ENCODE data around the gene C2.
"Not testable (repeated sequence)": the region's sequence is repeated elsewhere in the genome, so short reads cannot be mapped to it uniquely, and the experiment has no call there.

The C2 gene

GRCh38 chr6:31899882-31900722 is 27.4 kb upstream of the C2 start:
- DNase-seq = peak; percentile 27

- DNase-seq = no peak
These were observed 26.6 kb upstream of the C2 start for GRCh38 chr6:31900917-31901414.

GRCh38 chr6:31901415-31901952 is 26.0 kb upstream of the C2 start:
- DNase-seq = peak; percentile 67

- peak; percentile 91 for DNase-seq
These were observed 25.4 kb upstream of the C2 start, which contains the start of gene ZBTB12 for GRCh38 chr6:31901953-31902643. ZBTB12 (minus strand) TSS chr6:31902086; CDS start chr6:31901305, 781 bp downstream.

DNA sequence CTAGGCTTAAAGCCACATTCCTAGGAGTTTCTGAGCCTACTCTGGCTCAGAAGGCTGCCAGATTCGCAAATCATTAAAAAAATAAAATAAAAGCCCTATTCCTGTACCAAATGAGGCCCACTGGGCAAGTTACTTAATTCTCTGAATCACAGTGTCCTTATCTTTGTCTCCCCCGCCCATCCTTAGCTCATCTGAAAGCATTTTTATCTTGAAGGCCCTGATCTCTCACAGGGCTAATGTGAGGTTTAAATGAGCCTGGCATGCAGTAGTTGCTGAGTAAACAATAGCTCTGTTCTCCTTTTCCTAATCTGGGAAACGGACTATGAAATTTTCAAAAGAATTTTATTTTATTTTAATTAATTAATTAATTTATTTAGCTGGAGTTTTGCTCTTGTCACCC is 23.6 kb upstream of the C2 start:
- no peak for DNase-seq

DNA sequence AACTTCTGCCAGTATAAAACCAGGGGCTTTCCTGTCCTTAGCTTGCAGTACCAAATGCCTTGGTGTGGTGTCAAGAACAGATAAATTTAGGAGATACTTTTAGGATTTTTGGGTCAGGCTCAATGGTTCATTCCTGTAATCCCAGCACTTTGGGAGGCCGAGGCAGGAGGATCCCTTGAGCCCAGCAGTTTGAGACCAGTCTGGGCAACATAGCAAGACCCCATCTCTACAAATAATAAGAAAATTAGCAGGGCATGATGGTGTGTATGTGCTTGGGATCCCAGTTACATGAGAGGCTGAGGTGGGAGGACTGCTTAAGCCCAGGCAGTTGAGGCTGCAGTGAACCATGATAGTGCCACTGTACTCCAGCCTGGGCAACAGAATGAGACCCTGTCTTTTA is 22.5 kb upstream of the C2 start:
- DNase-seq = no peak

DNA sequence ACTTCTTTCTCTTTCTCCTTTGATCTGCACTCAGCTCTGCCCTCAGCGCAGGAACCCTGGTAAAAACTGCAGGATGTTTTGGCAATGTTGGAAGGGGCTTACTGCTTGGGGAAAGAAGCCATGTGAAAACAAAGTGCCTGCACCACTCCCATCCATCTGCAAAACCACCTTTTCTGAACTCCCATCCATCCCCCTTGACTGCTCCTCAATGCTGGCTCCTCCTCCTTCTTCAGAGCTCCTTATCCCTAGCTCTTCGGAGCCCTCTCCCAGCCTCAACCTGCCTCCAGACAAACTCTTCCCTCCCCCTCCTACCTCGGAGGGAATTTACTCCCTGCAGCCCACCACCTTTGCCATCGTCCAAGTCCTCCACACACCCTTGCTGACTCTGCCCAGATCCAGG is 21.4 kb upstream of the C2 start:
- no peak for DNase-seq

DNA sequence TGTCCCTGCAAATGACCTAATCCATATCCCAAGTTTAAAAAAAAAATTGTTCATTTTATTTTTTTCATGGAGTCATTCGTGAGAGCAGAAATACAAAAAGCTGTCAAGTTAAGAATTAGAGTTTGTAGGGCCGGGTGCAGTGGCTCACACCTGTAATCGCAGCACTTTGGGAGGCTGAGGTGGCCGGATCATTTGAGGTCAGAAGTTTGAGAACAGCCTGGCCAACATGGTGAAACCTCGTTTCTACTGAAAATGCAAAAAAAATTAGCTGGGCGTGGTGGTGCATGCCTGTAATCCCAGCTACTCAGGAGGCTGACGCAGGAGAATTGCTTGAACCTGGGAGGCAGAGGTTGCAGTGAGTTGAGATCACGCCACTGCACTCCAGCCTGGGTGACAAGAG is 20.8 kb upstream of the C2 start:
- not testable (repeated sequence) for DNase-seq

DNA sequence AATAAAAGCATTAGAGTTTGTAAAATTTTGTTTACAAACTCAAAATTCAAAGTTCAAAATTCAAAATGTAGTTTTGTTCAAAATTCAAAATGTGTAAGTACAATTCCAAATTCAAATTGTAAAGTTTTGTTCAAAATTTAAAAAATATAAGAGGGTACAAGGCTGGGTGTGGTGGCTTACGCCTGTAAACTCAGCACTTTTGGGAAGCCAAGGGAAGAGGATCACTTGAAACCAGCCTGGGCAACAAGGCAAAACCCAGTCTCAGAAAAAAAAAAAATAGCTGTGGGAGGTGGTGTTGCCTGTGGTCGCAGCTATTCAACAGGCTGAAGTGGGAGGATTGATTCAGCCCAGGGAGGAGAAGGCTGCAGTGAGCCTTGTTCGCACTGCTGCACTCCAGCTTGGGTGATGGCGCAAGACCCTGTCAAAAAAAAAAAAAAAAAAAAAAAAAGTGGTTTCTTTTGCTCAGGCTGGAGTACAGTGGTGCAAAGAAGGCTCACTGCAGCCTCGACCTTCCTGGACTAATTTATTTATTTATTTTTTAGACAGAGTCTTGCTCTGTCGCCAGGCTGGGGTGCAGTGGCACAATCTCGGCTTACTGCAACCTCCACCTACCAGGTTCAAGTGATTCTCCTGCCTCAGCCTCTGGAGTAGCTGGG is 20.2 kb upstream of the C2 start:
- DNase-seq = no peak

DNA sequence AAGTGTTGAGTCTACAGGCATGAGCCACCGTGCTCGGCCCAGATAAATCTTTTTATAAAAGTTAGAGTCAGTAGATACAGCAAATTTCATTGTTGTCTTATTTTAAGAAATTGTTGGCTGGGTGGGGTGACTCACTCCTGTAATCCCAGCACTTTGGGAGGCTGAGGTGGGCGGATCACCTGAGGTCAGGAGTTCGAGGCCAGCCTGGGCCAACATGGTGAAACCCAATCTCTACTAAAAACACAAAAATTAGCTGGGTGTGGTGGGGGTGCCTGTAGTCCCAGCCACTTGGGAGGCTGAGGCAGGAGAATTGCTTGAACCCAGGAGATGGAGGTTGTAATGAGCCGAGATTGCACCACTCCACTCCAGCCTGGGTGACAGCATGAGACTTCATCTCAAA is 19.3 kb upstream of the C2 start:
- DNase-seq = not testable (repeated sequence)

DNA sequence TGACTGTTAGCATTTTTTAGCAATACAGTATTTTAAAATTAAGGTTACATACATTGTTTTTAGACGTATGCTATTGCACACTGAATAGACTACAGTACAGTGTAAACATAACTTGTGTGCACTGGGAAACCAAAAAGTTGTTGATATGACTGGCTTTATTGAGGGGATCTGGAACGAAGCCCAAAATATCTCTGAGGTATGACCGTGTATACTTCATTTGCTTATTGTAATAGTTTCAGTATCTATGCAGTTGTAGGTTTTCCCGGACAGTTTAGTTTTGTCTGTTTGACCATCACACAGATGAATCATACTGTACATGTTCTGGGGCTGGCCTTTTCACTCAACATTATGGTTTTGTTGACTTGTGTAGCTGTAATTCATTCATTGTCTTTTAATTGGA is 18.7 kb upstream of the C2 start:
- no peak for DNase-seq

DNA sequence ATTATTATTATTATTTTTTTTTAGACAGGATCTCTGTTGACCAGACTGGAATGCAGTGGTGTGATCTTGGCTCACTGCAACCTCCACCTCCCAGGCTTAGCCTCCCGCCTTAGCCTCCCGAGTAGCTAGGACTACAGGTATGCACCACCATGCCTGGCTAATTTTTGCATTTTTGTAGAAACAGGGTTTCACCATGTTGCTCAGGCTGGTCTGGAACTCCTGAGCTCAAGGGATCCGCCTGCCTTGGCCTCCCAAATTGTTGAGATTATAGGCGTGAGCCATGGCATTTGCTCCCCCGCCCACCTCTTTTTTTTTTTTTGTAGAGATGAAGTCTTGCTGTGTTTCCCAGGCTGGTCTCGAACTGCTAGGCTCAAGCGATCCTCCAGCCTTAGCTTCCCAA is 18.2 kb upstream of the C2 start:
- DNase-seq = not testable (repeated sequence)

- no peak for DNase-seq
These were observed 15.5 kb upstream of the C2 start for GRCh38 chr6:31911826-31912585.

DNA sequence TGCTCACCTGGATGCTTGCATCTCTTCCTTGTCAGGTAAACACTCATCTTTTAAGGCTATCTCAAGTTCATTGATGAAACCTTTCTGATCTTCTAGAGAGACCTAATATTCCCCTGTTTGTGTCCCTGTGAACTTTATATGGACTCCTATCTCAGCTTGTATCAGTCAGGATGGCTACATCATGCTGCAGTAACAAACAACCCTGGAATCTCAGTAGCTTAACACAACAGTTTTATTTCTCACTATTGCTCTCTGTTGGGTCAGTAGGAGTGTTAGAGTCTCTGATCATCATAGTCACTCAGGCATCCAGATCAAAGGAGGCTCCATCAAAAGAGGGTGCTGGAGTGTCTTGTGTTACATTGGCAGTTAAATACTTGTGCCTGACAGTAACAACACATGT is 12.2 kb upstream of the C2 start:
- DNase-seq = no peak

DNA sequence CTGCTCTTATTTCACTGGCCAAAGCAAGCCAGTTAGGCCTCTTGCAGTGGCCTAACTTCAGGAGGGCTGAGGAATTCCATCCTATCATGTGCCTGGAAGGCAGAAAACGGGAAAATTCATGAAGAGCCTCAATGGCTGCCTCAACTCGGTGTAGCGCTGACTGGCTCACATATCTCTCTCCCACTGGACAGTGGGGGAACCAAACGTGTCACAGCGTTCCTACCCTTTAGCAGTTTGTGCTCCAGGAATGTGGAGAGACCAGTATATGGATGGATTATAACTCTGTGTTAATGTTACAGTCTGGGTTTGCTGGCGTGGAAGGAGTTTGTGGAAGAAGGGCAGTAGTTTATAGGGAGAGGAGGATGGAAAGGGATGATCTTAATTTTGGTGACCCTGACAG is 11.8 kb upstream of the C2 start:
- DNase-seq = no peak

- DNase-seq = no peak
These were observed 9.3 kb upstream of the C2 start for GRCh38 chr6:31918069-31918720.

GRCh38 chr6:31919624-31920303 is 7.8 kb upstream of the C2 start:
- DNase-seq = no peak

DNA sequence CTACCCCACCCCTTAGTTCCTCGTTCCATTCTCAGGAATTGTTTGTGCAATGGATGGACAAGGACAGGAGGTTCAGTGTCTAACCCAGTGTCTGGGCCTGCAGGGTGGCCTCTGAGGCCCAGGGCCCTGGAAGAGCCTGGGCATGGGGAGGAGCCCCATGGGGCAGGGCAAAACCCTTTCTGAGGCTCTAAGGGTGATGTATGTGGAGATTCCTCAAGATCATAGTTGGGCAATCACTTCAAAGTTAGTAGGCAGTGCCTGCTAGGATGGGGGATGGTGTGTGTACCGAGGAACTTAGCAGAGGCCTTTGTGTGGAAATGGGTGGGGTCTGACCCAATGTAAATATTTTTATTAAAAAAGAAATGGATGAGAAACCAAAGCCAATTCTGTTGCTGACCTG is 6.7 kb upstream of the C2 start:
- DNase-seq = no peak

DNA sequence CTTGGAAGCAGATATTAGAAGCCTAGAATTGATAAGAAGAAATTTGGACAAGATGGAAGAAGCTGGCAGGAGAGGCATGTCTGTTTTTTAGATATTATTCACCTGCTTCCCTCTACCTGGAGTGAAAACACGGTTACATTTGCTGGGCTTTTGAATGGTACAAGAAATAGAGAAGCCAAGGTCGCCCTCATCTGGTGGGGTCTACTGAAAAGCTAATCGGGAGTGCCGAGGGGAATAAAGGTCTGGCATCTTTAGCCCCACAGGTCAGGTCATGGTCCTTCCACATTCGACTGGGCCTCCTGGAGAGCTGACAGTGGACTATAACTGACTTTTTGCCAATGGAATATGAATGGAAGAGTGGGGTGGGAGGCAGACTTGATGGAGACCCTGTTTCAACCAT is 4.6 kb upstream of the C2 start:
- peak; percentile 34 for DNase-seq

DNA sequence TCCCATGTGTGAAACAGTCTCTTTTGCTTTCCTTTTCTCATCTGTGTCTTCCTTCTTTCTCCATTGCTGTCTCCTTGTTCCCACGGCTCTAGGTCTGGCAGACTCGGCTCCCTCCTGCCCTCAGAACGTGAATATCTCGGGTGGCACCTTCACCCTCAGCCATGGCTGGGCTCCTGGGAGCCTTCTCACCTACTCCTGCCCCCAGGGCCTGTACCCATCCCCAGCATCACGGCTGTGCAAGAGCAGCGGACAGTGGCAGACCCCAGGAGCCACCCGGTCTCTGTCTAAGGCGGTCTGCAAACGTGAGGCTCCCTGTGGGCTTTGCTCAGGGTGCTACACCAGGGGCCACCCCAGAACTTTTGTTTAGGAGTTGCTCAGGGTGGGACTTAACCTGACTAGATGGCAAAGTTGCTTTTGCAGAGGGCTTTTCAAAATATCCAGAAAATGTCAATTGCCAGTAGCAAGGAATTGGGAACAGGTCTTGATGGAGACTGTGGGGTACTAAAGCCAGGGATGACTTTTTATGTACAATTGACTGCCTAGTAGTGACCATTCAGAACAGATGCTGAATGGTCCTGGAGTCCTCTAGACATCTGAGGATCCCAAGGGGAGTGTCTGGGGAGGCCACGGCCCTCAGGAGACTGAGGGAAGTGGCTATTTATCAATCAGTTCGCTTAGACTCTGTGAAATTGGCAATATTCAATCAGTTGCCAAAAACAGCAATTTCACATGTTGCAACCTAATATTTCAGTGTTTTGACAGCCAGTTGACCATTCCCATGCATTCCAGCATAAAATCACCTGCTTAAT is 550 bp downstream of the C2 start:
- no peak for DNase-seq

DNA sequence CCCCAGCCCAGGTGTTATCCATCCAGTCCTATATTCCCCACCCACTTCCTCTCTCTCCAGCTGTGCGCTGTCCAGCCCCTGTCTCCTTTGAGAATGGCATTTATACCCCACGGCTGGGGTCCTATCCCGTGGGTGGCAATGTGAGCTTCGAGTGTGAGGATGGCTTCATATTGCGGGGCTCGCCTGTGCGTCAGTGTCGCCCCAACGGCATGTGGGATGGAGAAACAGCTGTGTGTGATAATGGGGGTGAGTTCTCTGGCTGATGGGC is 1.1 kb downstream of the C2 start:
- no peak for DNase-seq

Data from CD4-positive, alpha-beta T cell treated with Interleukin-10 for 1 hour (primary cell).